GM23338 (cell line): ENCODE measurements around the gene FN3KRP. TPM values are rescaled to one million over a fixed set of nuclear protein-coding genes. Genes with fewer than 3 reads are reported as not detected.

Experiments
- ATAC-seq: fragments of 200-7000 bp; cut with Tn5 transposase; 3 replicates; pipeline ENCODE4 v1.9.1; 2020
- DNase-seq: peaks from one replicate; pipeline ENCODE4 v3.0.0-alpha.2; 2015; ENCODE audit warnings: low spot score
- H2AFZ ChIP-seq: fragments of 200-600 bp; sonication (generic); 2 replicates; pipeline ENCODE4 v1.8.0; 2016; ENCODE audit warnings: antibody characterized with exemption, mild to moderate bottlenecking, moderate library complexity
- H3F3A ChIP-seq: fragments of 200-600 bp; sonication (generic); replicated peaks from 2 replicates; pipeline ENCODE4 v1.8.0; 2017; ENCODE audit warnings: antibody characterized with exemption, mixed run types, low read depth
- H3K27ac ChIP-seq: fragments of 200-600 bp; sonication (generic); 2 replicates; pipeline ENCODE4 v1.6.1; 2016; ENCODE audit warnings: low read depth
- H3K27me3 ChIP-seq: fragments of 200-600 bp; sonication (generic); 2 replicates; pipeline ENCODE4 v1.8.0; 2016; ENCODE audit warnings: mild to moderate bottlenecking, mixed run types, moderate library complexity; ENCODE audit not compliant: insufficient read depth
- H3K36me3 ChIP-seq: fragments of 200-600 bp; sonication (generic); 2 replicates; pipeline ENCODE4 v1.8.0; 2016; ENCODE audit warnings: mild to moderate bottlenecking; ENCODE audit not compliant: insufficient read depth
- H3K4me1 ChIP-seq: fragments of 200-600 bp; sonication (generic); 2 replicates; pipeline ENCODE4 v1.8.0; 2016; ENCODE audit warnings: mild to moderate bottlenecking, moderate library complexity; ENCODE audit not compliant: insufficient read depth
- H3K4me2 ChIP-seq: fragments of 200-600 bp; sonication (generic); 2 replicates; pipeline ENCODE4 v1.7.1; 2017; ENCODE audit warnings: mixed run types
- H3K4me3 ChIP-seq: fragments of 200-600 bp; sonication (generic); 2 replicates; pipeline ENCODE4 v1.6.1; 2016; ENCODE audit warnings: mixed run types
- H3K79me2 ChIP-seq: fragments of 200-600 bp; sonication (generic); replicated peaks from 2 replicates; pipeline ENCODE4 v1.8.0; 2017; ENCODE audit warnings: mild to moderate bottlenecking; ENCODE audit not compliant: insufficient read depth
- H3K9me2 ChIP-seq: fragments of 200-600 bp; sonication (generic); 2 replicates; pipeline ENCODE4 v1.8.0; 2017; ENCODE audit not compliant: insufficient read depth
- H4K20me1 ChIP-seq: fragments of 200-600 bp; sonication (generic); replicated peaks from 2 replicates; pipeline ENCODE4 v1.8.0; 2017; ENCODE audit warnings: mild to moderate bottlenecking; ENCODE audit not compliant: insufficient read depth
- H3K27ac Mint-ChIP-seq: 2 replicates; pipeline ENCODE4 v1.8.0; 2020; ENCODE audit warnings: inconsistent platforms, mild to moderate bottlenecking, moderate library complexity, mixed read lengths
- H3K27me3 Mint-ChIP-seq: 3 replicates; pipeline ENCODE4 v1.8.0; 2022; ENCODE audit warnings: low read depth, mild to moderate bottlenecking, moderate library complexity, mixed read lengths, inconsistent platforms; ENCODE audit not compliant: insufficient read depth, poor library complexity
- H3K36me3 Mint-ChIP-seq: 3 replicates; pipeline ENCODE4 v1.8.0; 2021; ENCODE audit warnings: low read depth, mild to moderate bottlenecking, inconsistent platforms, moderate library complexity, mixed read lengths
- H3K4me1 Mint-ChIP-seq: 3 replicates; pipeline ENCODE4 v1.8.0; 2020; ENCODE audit warnings: mild to moderate bottlenecking, inconsistent platforms, mixed read lengths
- H3K4me3 Mint-ChIP-seq: 3 replicates; pipeline ENCODE4 v1.8.0; 2021; ENCODE audit warnings: moderate library complexity, mild to moderate bottlenecking, inconsistent platforms, mixed read lengths
- H3K9me3 Mint-ChIP-seq: 3 replicates; pipeline ENCODE4 v1.8.0; 2020; ENCODE audit warnings: moderate library complexity, mild to moderate bottlenecking, inconsistent platforms, mixed read lengths
- CREB1 ChIP-seq: fragments of 250-450 bp; sonication (Bioruptor Pico); IDR thresholded peaks from 2 replicates; pipeline ENCODE4 v1.5.0; 2020; ENCODE audit warnings: low read depth, mild to moderate bottlenecking, moderate library complexity
- CTCF ChIP-seq, 2 experiments: fragments of 200-600 bp in 1 of 2; sonication (generic) in 1 of 2; conservative IDR thresholded peaks; 2 replicates each; pipeline versions ENCODE4 v1.5.1 to v1.6.1; 2016 to 2017; ENCODE audit warnings: antibody characterized with exemption in 2 of 2, low read depth in 2 of 2, mild to moderate bottlenecking in 2 of 2, moderate library complexity in 1 of 2
- EZH2phosphoT487 ChIP-seq: fragments of 200-600 bp; sonication (generic); IDR thresholded peaks from one replicate; pipeline ENCODE4 v1.8.1; 2018; ENCODE audit warnings: antibody characterized with exemption; ENCODE audit not compliant: unreplicated experiment
- JUNB ChIP-seq: IDR thresholded peaks from one replicate; pipeline ENCODE4 v1.6.1; 2016; ENCODE audit warnings: antibody characterized with exemption; ENCODE audit not compliant: unreplicated experiment
- POLR2AphosphoS5 ChIP-seq: IDR thresholded peaks from 2 replicates; pipeline ENCODE4 v1.6.1; 2016; ENCODE audit warnings: antibody characterized with exemption, low read depth
- STAT1 ChIP-seq: IDR thresholded peaks from one replicate; pipeline ENCODE4 v1.6.1; 2016; ENCODE audit warnings: antibody characterized with exemption; ENCODE audit not compliant: unreplicated experiment
- ZNF114 ChIP-seq: fragments of 250-450 bp; sonication (Bioruptor Pico); IDR thresholded peaks from 2 replicates; pipeline ENCODE4 v1.5.0; 2020; ENCODE audit warnings: mild to moderate bottlenecking, moderate library complexity
- ZNF331 ChIP-seq: fragments of 250-450 bp; sonication (Bioruptor Pico); IDR thresholded peaks from 2 replicates; pipeline ENCODE4 v1.5.0; 2020; ENCODE audit warnings: low read depth, mild to moderate bottlenecking, moderate library complexity
- polyA plus RNA-seq: library from polyadenylated mRNA; unstranded; fragments of >200 nt; fragmentation: Nextera tagmentation; extraction: Ambion mirVana; gene quantifications from 2 replicates; pipeline ENCODE4 v1.2.1, GENCODE V29; 2016
- total RNA-seq: library from RNA; depleted of rRNA; stranded (reverse); fragments of >200 nt; shearing (Covaris generic); gene quantifications from 2 replicates; pipeline ENCODE4 v1.2.3, GENCODE V29; 2014
- TF ChIP-seq, protein P1 (sequence below): IDR thresholded peaks from one replicate; pipeline ENCODE4 v1.6.1; 2018; ENCODE audit warnings: antibody characterized with exemption; ENCODE audit not compliant: unreplicated experiment
- TF ChIP-seq, protein P2 (sequence below): IDR thresholded peaks from 2 replicates; pipeline ENCODE4 v1.6.1; 2016; ENCODE audit warnings: antibody characterized with exemption

FN3KRP gene
- total and polyA plus RNA-seq, 2 experiments from 2014 or later, result 15.9 to 16.7 TPM

DNA sequence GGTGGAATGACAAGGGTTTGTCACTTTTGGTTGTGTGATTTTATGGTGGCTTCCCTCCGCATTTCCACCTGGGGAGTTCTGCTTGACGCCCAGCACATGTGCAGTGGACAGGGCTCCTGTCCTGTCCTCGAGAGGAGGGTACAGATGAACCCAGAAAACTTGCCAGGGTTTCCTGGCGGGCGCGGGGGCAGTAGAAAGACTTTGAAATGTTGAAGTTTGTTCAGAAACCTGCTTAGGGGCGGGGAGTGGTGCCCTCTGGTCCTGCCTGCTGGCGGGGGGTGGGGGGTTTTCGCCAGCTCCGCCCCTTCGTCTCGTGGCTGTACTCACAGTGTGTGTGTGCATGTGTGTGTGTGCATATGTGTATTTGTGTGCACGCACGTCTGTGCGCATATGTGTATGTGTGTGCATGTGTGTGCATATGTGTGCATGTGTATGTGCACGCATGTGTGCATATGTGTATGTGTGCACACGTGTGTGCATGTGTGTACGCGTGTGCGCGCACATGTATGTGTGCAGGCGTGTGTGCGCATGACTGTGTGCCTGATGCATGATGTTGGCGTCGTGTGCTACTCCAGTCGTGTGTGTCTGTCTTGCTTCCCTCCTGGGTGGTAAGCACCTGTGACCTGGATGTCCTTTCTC lies 6.8 kb downstream of the FN3KRP start:
- no peaks in the 10 kb centered on the region for H3K9me2 ChIP-seq

More for the DNA sequence above, 6.8 kb downstream of the FN3KRP start:
- Histone ChIP-seq H3K27me3 (no peaks in the 10 kb centered on the region), H4K20me1 (no peaks in the 10 kb centered on the region), H3K79me2 (no peaks in the 10 kb centered on the region), H3K36me3 (no peaks in the 10 kb centered on the region), H3F3A (no peaks in the 10 kb centered on the region), H3K4me3 (no peak overlapping the region), H2AFZ (no peak overlapping the region), H3K27ac (no peak overlapping the region), H3K4me2 (no peak overlapping the region), H3K4me1 (no peaks in the 10 kb centered on the region)
- Mint-ChIP-seq H3K9me3 (no peaks in the 10 kb centered on the region), H3K4me3 (no peak overlapping the region), H3K27me3 (peaks cover 1% of the 10 kb centered on the region), H3K4me1 (no peaks in the 10 kb centered on the region; the same call in 2 of the 3 replicates), H3K27ac (no peak overlapping the region; the same call in 1 of the 2 replicates), H3K36me3 (peaks cover 29% of the 10 kb centered on the region)
- ATAC-seq, result no peak
- no peak for DNase-seq
- TF ChIP-seq, protein P1, sequence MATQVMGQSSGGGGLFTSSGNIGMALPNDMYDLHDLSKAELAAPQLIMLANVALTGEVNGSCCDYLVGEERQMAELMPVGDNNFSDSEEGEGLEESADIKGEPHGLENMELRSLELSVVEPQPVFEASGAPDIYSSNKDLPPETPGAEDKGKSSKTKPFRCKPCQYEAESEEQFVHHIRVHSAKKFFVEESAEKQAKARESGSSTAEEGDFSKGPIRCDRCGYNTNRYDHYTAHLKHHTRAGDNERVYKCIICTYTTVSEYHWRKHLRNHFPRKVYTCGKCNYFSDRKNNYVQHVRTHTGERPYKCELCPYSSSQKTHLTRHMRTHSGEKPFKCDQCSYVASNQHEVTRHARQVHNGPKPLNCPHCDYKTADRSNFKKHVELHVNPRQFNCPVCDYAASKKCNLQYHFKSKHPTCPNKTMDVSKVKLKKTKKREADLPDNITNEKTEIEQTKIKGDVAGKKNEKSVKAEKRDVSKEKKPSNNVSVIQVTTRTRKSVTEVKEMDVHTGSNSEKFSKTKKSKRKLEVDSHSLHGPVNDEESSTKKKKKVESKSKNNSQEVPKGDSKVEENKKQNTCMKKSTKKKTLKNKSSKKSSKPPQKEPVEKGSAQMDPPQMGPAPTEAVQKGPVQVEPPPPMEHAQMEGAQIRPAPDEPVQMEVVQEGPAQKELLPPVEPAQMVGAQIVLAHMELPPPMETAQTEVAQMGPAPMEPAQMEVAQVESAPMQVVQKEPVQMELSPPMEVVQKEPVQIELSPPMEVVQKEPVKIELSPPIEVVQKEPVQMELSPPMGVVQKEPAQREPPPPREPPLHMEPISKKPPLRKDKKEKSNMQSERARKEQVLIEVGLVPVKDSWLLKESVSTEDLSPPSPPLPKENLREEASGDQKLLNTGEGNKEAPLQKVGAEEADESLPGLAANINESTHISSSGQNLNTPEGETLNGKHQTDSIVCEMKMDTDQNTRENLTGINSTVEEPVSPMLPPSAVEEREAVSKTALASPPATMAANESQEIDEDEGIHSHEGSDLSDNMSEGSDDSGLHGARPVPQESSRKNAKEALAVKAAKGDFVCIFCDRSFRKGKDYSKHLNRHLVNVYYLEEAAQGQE, result no peak
- TF ChIP-seq ZNF331 (no peak), STAT1 (no peak), JUNB (no peak), CTCF (conservative IDR thresholded peaks at IDR 0.05; ENCODE audit: low read depth in 2 of 2) (no peak), POLR2AphosphoS5 (no peak), EZH2phosphoT487 (no peak), ZNF114 (CRISPR knock-in tag) (no peak), CREB1 (CRISPR knock-in tag) (no peak)
- TF ChIP-seq, protein P2, sequence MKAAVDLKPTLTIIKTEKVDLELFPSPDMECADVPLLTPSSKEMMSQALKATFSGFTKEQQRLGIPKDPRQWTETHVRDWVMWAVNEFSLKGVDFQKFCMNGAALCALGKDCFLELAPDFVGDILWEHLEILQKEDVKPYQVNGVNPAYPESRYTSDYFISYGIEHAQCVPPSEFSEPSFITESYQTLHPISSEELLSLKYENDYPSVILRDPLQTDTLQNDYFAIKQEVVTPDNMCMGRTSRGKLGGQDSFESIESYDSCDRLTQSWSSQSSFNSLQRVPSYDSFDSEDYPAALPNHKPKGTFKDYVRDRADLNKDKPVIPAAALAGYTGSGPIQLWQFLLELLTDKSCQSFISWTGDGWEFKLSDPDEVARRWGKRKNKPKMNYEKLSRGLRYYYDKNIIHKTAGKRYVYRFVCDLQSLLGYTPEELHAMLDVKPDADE, result no peak
